ENCODE results near the gene MEI1.

The MEI1 gene

GRCh38 chr22:41823797-41824196, 124.5 kb downstream of the MEI1 start:
- no peaks in the 10 kb centered on the region for H3K9me3 ChIP-seq (ENCODE audit: control insufficient read depth in 2 of 2, low read length in 2 of 2)
- H3K4me1 ChIP-seq (ENCODE audit: control insufficient read depth, insufficient read depth, low read length) = peaks cover 5% of the 10 kb centered on the region
- no peaks in the 10 kb centered on the region for H3K27me3 ChIP-seq (ENCODE audit: control insufficient read depth in 1 of 2, insufficient read depth in 2 of 2, low read length in 2 of 2)
- no peak overlapping the region for H3K27ac ChIP-seq (ENCODE audit: low read length)
- no peak overlapping the region for H3K9ac ChIP-seq (ENCODE audit: low read length in 2 of 2)
- H3K36me3 ChIP-seq (ENCODE audit: control insufficient read depth in 2 of 2, insufficient read depth in 2 of 2, low read length in 2 of 2) = peaks cover 0 to 6% of the 10 kb centered on the region in 2 donors
- no peak overlapping the region for H3K4me3 ChIP-seq (ENCODE audit: low read length in 2 of 2)

GRCh38 chr22:41825376-41825775, 126.1 kb downstream of the MEI1 start:
- H3K4me1 ChIP-seq (ENCODE audit: control insufficient read depth, insufficient read depth, low read length) = peaks cover 5% of the 10 kb centered on the region
- no peak overlapping the region for H3K9ac ChIP-seq (ENCODE audit: low read length in 2 of 2)
- no peak overlapping the region for H3K4me3 ChIP-seq (ENCODE audit: low read length in 2 of 2)
- no peaks in the 10 kb centered on the region for H3K9me3 ChIP-seq (ENCODE audit: control insufficient read depth in 2 of 2, low read length in 2 of 2)
- H3K27me3 ChIP-seq (ENCODE audit: control insufficient read depth in 1 of 2, insufficient read depth in 2 of 2, low read length in 2 of 2) = no peaks in the 10 kb centered on the region
- no peak overlapping the region for H3K27ac ChIP-seq (ENCODE audit: low read length)
- H3K36me3 ChIP-seq (ENCODE audit: control insufficient read depth in 2 of 2, insufficient read depth in 2 of 2, low read length in 2 of 2) = peaks cover 0 to 2% of the 10 kb centered on the region in 2 donors

GRCh38 chr22:41826021-41826420, 126.7 kb downstream of the MEI1 start:
- Histone ChIP-seq H3K4me1 (ENCODE audit: control insufficient read depth, insufficient read depth, low read length) (peaks cover 5% of the 10 kb centered on the region), H3K4me3 (ENCODE audit: low read length in 2 of 2) (no peak overlapping the region), H3K27me3 (ENCODE audit: control insufficient read depth in 1 of 2, insufficient read depth in 2 of 2, low read length in 2 of 2) (no peaks in the 10 kb centered on the region), H3K9ac (ENCODE audit: low read length in 2 of 2) (no peak overlapping the region), H3K9me3 (ENCODE audit: control insufficient read depth in 2 of 2, low read length in 2 of 2) (no peaks in the 10 kb centered on the region), H3K27ac (ENCODE audit: low read length) (no peak overlapping the region), H3K36me3 (ENCODE audit: control insufficient read depth in 2 of 2, insufficient read depth in 2 of 2, low read length in 2 of 2) (peaks cover 0 to 2% of the 10 kb centered on the region in 2 donors)

GRCh38 chr22:41826430-41827383, 127.4 kb downstream of the MEI1 start:
- no peak overlapping the region for H3K27ac ChIP-seq (ENCODE audit: low read length)
- H3K36me3 ChIP-seq (ENCODE audit: control insufficient read depth in 2 of 2, insufficient read depth in 2 of 2, low read length in 2 of 2) = peaks cover 0 to 2% of the 10 kb centered on the region in 2 donors
- no peak overlapping the region for H3K9ac ChIP-seq (ENCODE audit: low read length in 2 of 2)
- no peaks in the 10 kb centered on the region for H3K9me3 ChIP-seq (ENCODE audit: control insufficient read depth in 2 of 2, low read length in 2 of 2)
- no peak overlapping the region for H3K4me3 ChIP-seq (ENCODE audit: low read length in 2 of 2)
- no peaks in the 10 kb centered on the region for H3K27me3 ChIP-seq (ENCODE audit: control insufficient read depth in 1 of 2, insufficient read depth in 2 of 2, low read length in 2 of 2)
- H3K4me1 ChIP-seq (ENCODE audit: control insufficient read depth, insufficient read depth, low read length) = peaks cover 5% of the 10 kb centered on the region

GRCh38 chr22:41827671-41828070, 128.4 kb downstream of the MEI1 start:
- H3K9ac ChIP-seq (ENCODE audit: low read length in 2 of 2) = no peak overlapping the region
- no peak overlapping the region for H3K4me3 ChIP-seq (ENCODE audit: low read length in 2 of 2)
- no peaks in the 10 kb centered on the region for H3K9me3 ChIP-seq (ENCODE audit: control insufficient read depth in 2 of 2, low read length in 2 of 2)
- no peak overlapping the region for H3K27ac ChIP-seq (ENCODE audit: low read length)
- peaks cover 15% of the 10 kb centered on the region for H3K4me1 ChIP-seq (ENCODE audit: control insufficient read depth, insufficient read depth, low read length)
- peaks cover 0 to 2% of the 10 kb centered on the region in 2 donors for H3K36me3 ChIP-seq (ENCODE audit: control insufficient read depth in 2 of 2, insufficient read depth in 2 of 2, low read length in 2 of 2)
- no peaks in the 10 kb centered on the region for H3K27me3 ChIP-seq (ENCODE audit: control insufficient read depth in 1 of 2, insufficient read depth in 2 of 2, low read length in 2 of 2)

GRCh38 chr22:41828516-41828915, 129.2 kb downstream of the MEI1 start:
- Histone ChIP-seq H3K4me3 (ENCODE audit: low read length in 2 of 2) (no peak overlapping the region), H3K36me3 (ENCODE audit: control insufficient read depth in 2 of 2, insufficient read depth in 2 of 2, low read length in 2 of 2) (peaks cover 0 to 2% of the 10 kb centered on the region in 2 donors), H3K27me3 (ENCODE audit: control insufficient read depth in 1 of 2, insufficient read depth in 2 of 2, low read length in 2 of 2) (no peaks in the 10 kb centered on the region), H3K9ac (ENCODE audit: low read length in 2 of 2) (no peak overlapping the region), H3K27ac (ENCODE audit: low read length) (no peak overlapping the region), H3K4me1 (ENCODE audit: control insufficient read depth, insufficient read depth, low read length) (peaks cover 15% of the 10 kb centered on the region), H3K9me3 (ENCODE audit: control insufficient read depth in 2 of 2, low read length in 2 of 2) (no peaks in the 10 kb centered on the region)

- no peaks in the 10 kb centered on the region for H3K27me3 ChIP-seq (ENCODE audit: control insufficient read depth in 1 of 2, insufficient read depth in 2 of 2, low read length in 2 of 2)
- H3K4me1 ChIP-seq (ENCODE audit: control insufficient read depth, insufficient read depth, low read length) = peaks cover 26% of the 10 kb centered on the region
- H3K27ac ChIP-seq (ENCODE audit: low read length) = no peak overlapping the region
- H3K9ac ChIP-seq (ENCODE audit: low read length in 2 of 2) = no peak overlapping the region
- H3K9me3 ChIP-seq (ENCODE audit: control insufficient read depth in 2 of 2, low read length in 2 of 2) = no peaks in the 10 kb centered on the region
- peaks cover 0 to 2% of the 10 kb centered on the region in 2 donors for H3K36me3 ChIP-seq (ENCODE audit: control insufficient read depth in 2 of 2, insufficient read depth in 2 of 2, low read length in 2 of 2)
- H3K4me3 ChIP-seq (ENCODE audit: low read length in 2 of 2) = no peak overlapping the region
These were observed 130.9 kb downstream of the MEI1 start for GRCh38 chr22:41830174-41830573.

GRCh38 chr22:41831383-41831782, 132.1 kb downstream of the MEI1 start:
- Histone ChIP-seq H3K9ac (ENCODE audit: low read length in 2 of 2) (no peak overlapping the region), H3K27me3 (ENCODE audit: control insufficient read depth in 1 of 2, insufficient read depth in 2 of 2, low read length in 2 of 2) (no peaks in the 10 kb centered on the region), H3K4me1 (ENCODE audit: control insufficient read depth, insufficient read depth, low read length) (peaks cover 22% of the 10 kb centered on the region), H3K27ac (ENCODE audit: low read length) (peak overlapping the region; percentile 88), H3K9me3 (ENCODE audit: control insufficient read depth in 2 of 2, low read length in 2 of 2) (no peaks in the 10 kb centered on the region), H3K36me3 (ENCODE audit: control insufficient read depth in 2 of 2, insufficient read depth in 2 of 2, low read length in 2 of 2) (peaks cover 0 to 5% of the 10 kb centered on the region in 2 donors), H3K4me3 (ENCODE audit: low read length in 2 of 2) (no peak overlapping the region)

GRCh38 chr22:41831828-41832552, 132.7 kb downstream of the MEI1 start:
- Histone ChIP-seq H3K4me1 (ENCODE audit: control insufficient read depth, insufficient read depth, low read length) (peaks cover 21% of the 10 kb centered on the region), H3K4me3 (ENCODE audit: low read length in 2 of 2) (peak overlapping the region; percentile 54 to 85), H3K27me3 (ENCODE audit: control insufficient read depth in 1 of 2, insufficient read depth in 2 of 2, low read length in 2 of 2) (no peaks in the 10 kb centered on the region), H3K9me3 (ENCODE audit: control insufficient read depth in 2 of 2, low read length in 2 of 2) (no peaks in the 10 kb centered on the region), H3K9ac (ENCODE audit: low read length in 2 of 2) (peak overlapping the region; percentile 65 to 86), H3K36me3 (ENCODE audit: control insufficient read depth in 2 of 2, insufficient read depth in 2 of 2, low read length in 2 of 2) (peaks cover 0 to 11% of the 10 kb centered on the region in 2 donors), H3K27ac (ENCODE audit: low read length) (peak overlapping the region; percentile 88)

GRCh38 chr22:41832553-41833368, 133.5 kb downstream of the MEI1 start, which contains the start of gene SREBF2:
Gene SREBF2 (plus strand): TSS chr22:41833105. CDS start chr22:41833271, 166 bp downstream.
- Histone ChIP-seq H3K9me3 (ENCODE audit: control insufficient read depth in 2 of 2, low read length in 2 of 2) (no peaks in the 10 kb centered on the region), H3K4me1 (ENCODE audit: control insufficient read depth, insufficient read depth, low read length) (peaks cover 21% of the 10 kb centered on the region), H3K9ac (ENCODE audit: low read length in 2 of 2) (peak within 1 kb of the TSS; percentile 65 to 86), H3K4me3 (ENCODE audit: low read length in 2 of 2) (peak within 1 kb of the TSS; percentile 82 to 85), H3K36me3 (ENCODE audit: control insufficient read depth in 2 of 2, insufficient read depth in 2 of 2, low read length in 2 of 2) (peaks cover 0 to 11% of the 10 kb centered on the region in 2 donors), H3K27me3 (ENCODE audit: control insufficient read depth in 1 of 2, insufficient read depth in 2 of 2, low read length in 2 of 2) (no peaks in the 10 kb centered on the region), H3K27ac (ENCODE audit: low read length) (peak within 1 kb of the TSS; percentile 88)

All from stomach smooth muscle (tissue), 2 donors.